IPS-15b (cell line): ENCODE results near the gene STK32C.

Source experiments
- H3K27me3 ChIP-seq: one replicate; pipeline ENCODE4 v1.6.1; 2013; ENCODE audit warnings: low read length; ENCODE audit not compliant: control insufficient read depth, insufficient read depth
- H3K36me3 ChIP-seq: one replicate; pipeline ENCODE4 v1.6.1; 2013; ENCODE audit warnings: low read length; ENCODE audit not compliant: control insufficient read depth, insufficient read depth
- H3K4me1 ChIP-seq: one replicate; pipeline ENCODE4 v1.6.1; 2013; ENCODE audit warnings: mild to moderate bottlenecking, low read length; ENCODE audit not compliant: control insufficient read depth, insufficient read depth
- H3K4me3 ChIP-seq: one replicate; pipeline ENCODE4 v1.5.1; 2013; ENCODE audit warnings: low read depth, low read length
- H3K9ac ChIP-seq: one replicate; pipeline ENCODE4 v1.6.1; 2013; ENCODE audit warnings: low read depth, mild to moderate bottlenecking, low read length
- H3K9me3 ChIP-seq: one replicate; pipeline ENCODE4 v1.6.1; 2013; ENCODE audit warnings: mild to moderate bottlenecking, low read length; ENCODE audit not compliant: control insufficient read depth, insufficient read depth

Gene STK32C

GRCh38 chr10:132178672-132179545 is 128.8 kb downstream of the STK32C start:
- H3K4me3 ChIP-seq = no peak overlapping the region
- no peaks in the 10 kb centered on the region for H3K9me3 ChIP-seq
- H3K27me3 ChIP-seq = peaks cover 16% of the 10 kb centered on the region
- no peak overlapping the region for H3K9ac ChIP-seq
- H3K4me1 ChIP-seq = no peaks in the 10 kb centered on the region
- no peaks in the 10 kb centered on the region for H3K36me3 ChIP-seq

GRCh38 chr10:132178046-132178445 is 129.7 kb downstream of the STK32C start:
- H3K9ac ChIP-seq = no peak overlapping the region
- no peak overlapping the region for H3K4me3 ChIP-seq
- peaks cover 8% of the 10 kb centered on the region for H3K27me3 ChIP-seq
- H3K9me3 ChIP-seq = no peaks in the 10 kb centered on the region
- no peaks in the 10 kb centered on the region for H3K4me1 ChIP-seq
- no peaks in the 10 kb centered on the region for H3K36me3 ChIP-seq

GRCh38 chr10:132176623-132177500 is 130.9 kb downstream of the STK32C start:
- Histone ChIP-seq H3K36me3 (no peaks in the 10 kb centered on the region), H3K27me3 (peaks cover 7% of the 10 kb centered on the region), H3K9me3 (no peaks in the 10 kb centered on the region), H3K4me1 (no peaks in the 10 kb centered on the region), H3K4me3 (no peak overlapping the region), H3K9ac (no peak overlapping the region)

- H3K9me3 ChIP-seq = no peaks in the 10 kb centered on the region
- peaks cover 7% of the 10 kb centered on the region for H3K27me3 ChIP-seq
- H3K9ac ChIP-seq = no peak overlapping the region
- no peaks in the 10 kb centered on the region for H3K4me1 ChIP-seq
- H3K36me3 ChIP-seq = no peaks in the 10 kb centered on the region
- no peak overlapping the region for H3K4me3 ChIP-seq
Observed at GRCh38 chr10:132175907-132176581, 131.7 kb downstream of the STK32C start.

GRCh38 chr10:132175408-132175807 is 132.3 kb downstream of the STK32C start:
- Histone ChIP-seq H3K36me3 (no peaks in the 10 kb centered on the region), H3K4me1 (no peaks in the 10 kb centered on the region), H3K27me3 (peaks cover 7% of the 10 kb centered on the region), H3K4me3 (no peak overlapping the region), H3K9me3 (no peaks in the 10 kb centered on the region), H3K9ac (no peak overlapping the region)

- no peaks in the 10 kb centered on the region for H3K9me3 ChIP-seq
Observed at GRCh38 chr10:132174237-132174636, 133.5 kb downstream of the STK32C start.

GRCh38 chr10:132173185-132173584 is 134.6 kb downstream of the STK32C start:
- Histone ChIP-seq H3K4me3 (no peak overlapping the region), H3K9ac (no peak overlapping the region), H3K4me1 (no peaks in the 10 kb centered on the region), H3K9me3 (no peaks in the 10 kb centered on the region), H3K27me3 (peaks cover 7% of the 10 kb centered on the region), H3K36me3 (no peaks in the 10 kb centered on the region)

More at GRCh38 chr10:132174237-132174636, 133.5 kb downstream of the STK32C start:
- Histone ChIP-seq H3K36me3 (no peaks in the 10 kb centered on the region), H3K27me3 (peaks cover 7% of the 10 kb centered on the region), H3K9ac (no peak overlapping the region), H3K4me3 (no peak overlapping the region), H3K4me1 (no peaks in the 10 kb centered on the region)

- Histone ChIP-seq H3K4me1 (no peaks in the 10 kb centered on the region), H3K36me3 (no peaks in the 10 kb centered on the region), H3K9me3 (no peaks in the 10 kb centered on the region), H3K27me3 (peaks cover 7% of the 10 kb centered on the region), H3K4me3 (no peak overlapping the region), H3K9ac (no peak overlapping the region)
Observed at GRCh38 chr10:132172091-132173066, 135.4 kb downstream of the STK32C start.

GRCh38 chr10:132170561-132171361 is 137.0 kb downstream of the STK32C start:
- no peak overlapping the region for H3K9ac ChIP-seq
- no peaks in the 10 kb centered on the region for H3K4me1 ChIP-seq

GRCh38 chr10:132169766-132170560 is 137.8 kb downstream of the STK32C start:
- no peaks in the 10 kb centered on the region for H3K36me3 ChIP-seq
- H3K4me3 ChIP-seq = no peak overlapping the region
- H3K9me3 ChIP-seq = no peaks in the 10 kb centered on the region
- H3K27me3 ChIP-seq = no peaks in the 10 kb centered on the region
- H3K9ac ChIP-seq = no peak overlapping the region
- no peaks in the 10 kb centered on the region for H3K4me1 ChIP-seq

More at GRCh38 chr10:132170561-132171361, 137.0 kb downstream of the STK32C start:
- Histone ChIP-seq H3K36me3 (no peaks in the 10 kb centered on the region), H3K4me3 (no peak overlapping the region), H3K27me3 (no peaks in the 10 kb centered on the region), H3K9me3 (no peaks in the 10 kb centered on the region)
